CD4-positive, alpha-beta T cell (primary cell): Measurements from ENCODE around the gene CD6. TPM values are rescaled to one million over a fixed set of nuclear protein-coding genes. Genes with fewer than 3 reads are reported as not detected.

ENCODE experiments used
- ATAC-seq: fragments of 200-7000 bp; cut with Tn5 transposase; one replicate; pipeline ENCODE4 v1.10.0; 2022; ENCODE audit warnings: mild to moderate bottlenecking; ENCODE audit not compliant: poor library complexity
- CTCF ChIA-PET: fragments of 350-600 bp; sonication (Branson Sonifier 250); formaldehyde crosslinking; loops from one replicate; lab custom pipeline; 2021; ENCODE audit warnings: antibody characterized with exemption, inconsistent platforms; lab: Charles Lee
- POLR2A ChIA-PET: fragments of 350-600 bp; sonication (Branson Sonifier 250); formaldehyde crosslinking; loops from one replicate; lab custom pipeline; 2021; ENCODE audit warnings: antibody characterized with exemption, inconsistent platforms; lab: Charles Lee
- DNase-seq, 14 experiments: peaks; one replicate each; pipeline ENCODE4 v3.0.0-alpha.2; 2013 to 2020; ENCODE audit warnings: mixed read lengths in 2 of 14
- H3K27ac ChIP-seq, 2 donors: one replicate each; pipeline versions ENCODE4 v1.5.1 to v1.7.0; 2013; ENCODE audit warnings: low read length in 2 of 2, low read depth in 1 of 2, mild to moderate bottlenecking in 1 of 2
- H3K27me3 ChIP-seq, 2 experiments: 1 replicate in 1 of 2; 2 replicates in 1 of 2; pipeline versions ENCODE4 v1.6.1 to v1.7.0; 2013; ENCODE audit warnings: low read length in 2 of 2, control low read depth in 1 of 2, mild to moderate bottlenecking in 1 of 2, moderate library complexity in 1 of 2; ENCODE audit not compliant: insufficient read depth in 2 of 2, control insufficient read depth in 1 of 2
- H3K36me3 ChIP-seq: one replicate; pipeline ENCODE4 v1.6.1; 2013; ENCODE audit warnings: low read length, control low read depth; ENCODE audit not compliant: insufficient read depth
- H3K4me1 ChIP-seq: one replicate; pipeline ENCODE4 v1.6.1; 2013; ENCODE audit warnings: low read length, control low read depth; ENCODE audit not compliant: insufficient read depth
- H3K4me3 ChIP-seq: one replicate; pipeline ENCODE4 v1.5.1; 2013; ENCODE audit warnings: mild to moderate bottlenecking, low read length, moderate library complexity
- H3K9me3 ChIP-seq, 2 experiments: 1 replicate in 1 of 2; 2 replicates in 1 of 2; pipeline versions ENCODE4 v1.6.1 to v1.7.0; 2013; ENCODE audit warnings: low read length in 2 of 2, mild to moderate bottlenecking in 2 of 2, control low read depth in 1 of 2, moderate library complexity in 1 of 2; ENCODE audit not compliant: control insufficient read depth in 1 of 2, insufficient read depth in 1 of 2
- H3K27ac Mint-ChIP-seq: one replicate; pipeline ENCODE4 v1.8.0; 2020; ENCODE audit warnings: mixed read lengths
- H3K27me3 Mint-ChIP-seq: one replicate; pipeline ENCODE4 v1.8.0; 2021; ENCODE audit warnings: mixed read lengths
- H3K36me3 Mint-ChIP-seq: one replicate; pipeline ENCODE4 v1.8.0; 2021; ENCODE audit warnings: low read depth, mixed read lengths
- H3K4me1 Mint-ChIP-seq: one replicate; pipeline ENCODE4 v1.8.0; 2021; ENCODE audit warnings: low read depth, mixed read lengths
- H3K4me3 Mint-ChIP-seq: one replicate; pipeline ENCODE4 v1.8.0; 2020; ENCODE audit warnings: mild to moderate bottlenecking, mixed read lengths
- H3K9me3 Mint-ChIP-seq: one replicate; pipeline ENCODE4 v1.8.0; 2020; ENCODE audit warnings: mixed read lengths
- CTCF ChIP-seq: fragments of 200-600 bp; IDR thresholded peaks from one replicate; pipeline ENCODE4 v1.8.0; 2022; ENCODE audit warnings: antibody characterized with exemption, mild to moderate bottlenecking
- intact Hi-C, 2 experiments: fragments of 100-400 bp; cut with DNase I in 1 of 2; cut with micrococcal nuclease in 1 of 2; formaldehyde crosslinking; loops; one replicate each; pipeline versions ENCODE4 v1.15.1 to v1.9.0; 2023 to 2025; cut with DNase I, micrococcal nuclease
- total RNA-seq, 174 experiments: library from RNA in 2 of 174; stranded (reverse) in 2 of 174; gene quantifications; one replicate each; pipeline ENCODE4 v1.2.3 and lab custom pipeline; 2021 to 2026

The CD6 gene
- total RNA-seq, 2 experiments from 2014 or later, result 814 to 827 TPM

- Mint-ChIP-seq H3K36me3 (peaks cover 95% of the 10 kb centered on the region), H3K27me3 (no peaks in the 10 kb centered on the region), H3K4me3 (peak overlapping the region; percentile 82), H3K9me3 (no peaks in the 10 kb centered on the region), H3K4me1 (peaks cover 99% of the 10 kb centered on the region), H3K27ac (peak overlapping the region; percentile 94)
- Histone ChIP-seq H3K27me3 (no peaks in the 10 kb centered on the region), H3K9me3 (no peaks in the 10 kb centered on the region), H3K27ac (peak overlapping the region; percentile 86 to 95), H3K4me1 (peaks cover 98% of the 10 kb centered on the region), H3K4me3 (peak overlapping the region; percentile 41), H3K36me3 (peaks cover 59% of the 10 kb centered on the region)
- CTCF ChIA-PET, result interaction anchor here (1.1 kb wide), 1 partner anchor 11 kb away, joined by 3 read pairs; no protein-coding TSS in a partner anchor
- no peak for ATAC-seq
- intact Hi-C loops, result no loop called here
- DNase-seq, result peak in 1 of 14 experiments; percentile 57
- POLR2A ChIA-PET, result interaction anchor here (0.8 to 5.1 kb wide), 13 partner anchors 22 to 131 kb away, joined by 3 to 57 read pairs (median 4); partner anchors contain the start of gene TMEM109
- no peak for TF ChIP-seq CTCF
Observed at GRCh38 chr11:60981515-60981914, 10.0 kb downstream of the CD6 start.

GRCh38 chr11:60982184-60982583 lies 10.7 kb downstream of the CD6 start:
- Histone ChIP-seq H3K36me3 (peaks cover 54% of the 10 kb centered on the region), H3K4me1 (peaks cover 98% of the 10 kb centered on the region), H3K27me3 (no peaks in the 10 kb centered on the region), H3K4me3 (peak overlapping the region; percentile 22), H3K9me3 (no peaks in the 10 kb centered on the region), H3K27ac (peak overlapping the region; percentile 86 to 95)
- no peak for ATAC-seq
- DNase-seq, result peak in 5 of 14 experiments; percentile 45 to 65 (median 56)
- H3K4me3 Mint-ChIP-seq, result peak overlapping the region; percentile 82
- no peaks in the 10 kb centered on the region for H3K27me3 Mint-ChIP-seq
- ChIA-PET POLR2A (interaction anchor here (0.8 to 5.1 kb wide), 19 partner anchors 18 to 175 kb away, joined by 3 to 57 read pairs (median 4); partner anchors contain the start of gene TMEM109), CTCF (interaction anchor here (1.1 kb wide), 1 partner anchor 12 kb away, joined by 7 read pairs; no protein-coding TSS in a partner anchor)
- intact Hi-C loops, result no loop called here
- no peaks in the 10 kb centered on the region for H3K9me3 Mint-ChIP-seq
- peaks cover 95% of the 10 kb centered on the region for H3K36me3 Mint-ChIP-seq
- H3K4me1 Mint-ChIP-seq, result peaks cover 99% of the 10 kb centered on the region
- peak overlapping the region; percentile 94 for H3K27ac Mint-ChIP-seq
- no peak for TF ChIP-seq CTCF

DNA sequence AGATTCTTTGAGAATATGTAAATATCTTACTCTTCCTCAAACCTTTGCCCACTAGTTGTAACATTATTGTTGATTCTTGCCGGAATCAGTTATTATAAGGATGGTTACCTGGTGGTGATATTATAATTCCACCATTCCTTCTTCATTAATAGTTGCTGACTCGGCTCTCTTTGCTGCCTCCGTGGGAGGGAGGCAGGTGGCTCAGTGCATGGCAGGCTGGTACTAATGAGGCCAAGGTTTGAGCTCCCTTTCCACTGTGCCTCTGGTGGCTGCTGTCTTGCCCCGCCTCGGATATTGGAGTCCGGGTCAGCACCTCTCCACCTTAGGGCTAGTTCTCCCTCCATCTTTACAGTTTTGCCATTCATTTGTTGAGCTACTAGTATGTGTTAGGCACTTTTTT lies 12.7 kb downstream of the CD6 start:
- Mint-ChIP-seq H3K27me3 (no peaks in the 10 kb centered on the region), H3K4me3 (peak overlapping the region; percentile 82), H3K36me3 (peaks cover 95% of the 10 kb centered on the region), H3K27ac (peak overlapping the region; percentile 94), H3K4me1 (peaks cover 99% of the 10 kb centered on the region), H3K9me3 (no peaks in the 10 kb centered on the region)
- H3K4me1 ChIP-seq, result peaks cover 98% of the 10 kb centered on the region
- ATAC-seq (no peak), DNase-seq (peak in 1 of 14 experiments; percentile 57)
- no peaks in the 10 kb centered on the region for H3K27me3 ChIP-seq
- H3K9me3 ChIP-seq, result no peaks in the 10 kb centered on the region
- POLR2A ChIA-PET, result interaction anchor here (1.0 to 6.7 kb wide), 14 partner anchors 9 to 128 kb away, joined by 3 to 89 read pairs (median 10); no protein-coding TSS in a partner anchor
- no peak for TF ChIP-seq CTCF
- H3K36me3 ChIP-seq, result peaks cover 57% of the 10 kb centered on the region
- CTCF ChIA-PET, result interaction anchor here (0.8 to 0.9 kb wide), 2 partner anchors 10 to 128 kb away, joined by 3 to 4 read pairs; no protein-coding TSS in a partner anchor
- peak overlapping the region; percentile 86 to 95 for H3K27ac ChIP-seq
- intact Hi-C loops, result no loop called here
- H3K4me3 ChIP-seq, result peak overlapping the region; percentile 22
